Measurements from ENCODE around the gene ZMIZ1.
A peak's percentile ranks its signal among the peaks of the same experiment; 100 is the strongest.

Gene ZMIZ1

DNA sequence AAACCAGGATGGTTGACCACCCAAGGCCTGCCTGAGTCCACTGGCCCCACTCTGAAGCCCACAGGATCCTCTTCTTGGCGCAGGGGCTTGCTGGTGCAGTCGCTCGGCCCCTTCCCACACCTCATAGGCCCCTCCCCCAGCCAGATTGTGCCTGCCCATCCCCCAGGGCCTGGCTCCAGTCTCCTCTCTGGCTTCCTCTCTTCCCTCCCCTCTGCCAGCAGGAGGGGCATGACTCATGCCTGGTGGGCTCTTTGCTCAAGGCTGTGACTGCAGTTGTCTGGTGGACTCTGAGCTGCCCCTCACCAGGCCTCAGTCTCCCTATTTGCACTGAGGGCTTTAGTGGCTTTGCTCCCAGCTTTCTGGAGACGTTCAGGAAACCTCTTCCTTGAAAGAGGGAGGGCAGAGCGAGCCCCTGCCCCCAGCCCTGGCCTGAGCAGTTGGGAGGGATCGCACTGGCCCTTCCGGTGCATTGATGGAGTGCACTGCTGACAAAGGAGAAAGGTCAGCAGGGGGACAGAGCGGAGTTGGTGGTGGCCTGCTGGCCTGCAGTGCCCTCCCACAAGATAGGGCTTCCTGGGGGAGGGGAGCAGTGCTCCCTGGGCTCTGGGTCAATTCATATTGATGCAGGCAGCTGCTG, 60.7 kb downstream of the ZMIZ1 start:
- peak; percentile 80 for DNase-seq
- Histone ChIP-seq H3K36me3 (peaks cover 40% of the 10 kb centered on the region), H3K4me3 (ENCODE audit: low read depth, low read length) (no peak overlapping the region), H3K9me3 (no peaks in the 10 kb centered on the region), H3K4me1 (peaks cover 65% of the 10 kb centered on the region), H3K27me3 (no peaks in the 10 kb centered on the region)
- TF ChIP-seq, protein P1, sequence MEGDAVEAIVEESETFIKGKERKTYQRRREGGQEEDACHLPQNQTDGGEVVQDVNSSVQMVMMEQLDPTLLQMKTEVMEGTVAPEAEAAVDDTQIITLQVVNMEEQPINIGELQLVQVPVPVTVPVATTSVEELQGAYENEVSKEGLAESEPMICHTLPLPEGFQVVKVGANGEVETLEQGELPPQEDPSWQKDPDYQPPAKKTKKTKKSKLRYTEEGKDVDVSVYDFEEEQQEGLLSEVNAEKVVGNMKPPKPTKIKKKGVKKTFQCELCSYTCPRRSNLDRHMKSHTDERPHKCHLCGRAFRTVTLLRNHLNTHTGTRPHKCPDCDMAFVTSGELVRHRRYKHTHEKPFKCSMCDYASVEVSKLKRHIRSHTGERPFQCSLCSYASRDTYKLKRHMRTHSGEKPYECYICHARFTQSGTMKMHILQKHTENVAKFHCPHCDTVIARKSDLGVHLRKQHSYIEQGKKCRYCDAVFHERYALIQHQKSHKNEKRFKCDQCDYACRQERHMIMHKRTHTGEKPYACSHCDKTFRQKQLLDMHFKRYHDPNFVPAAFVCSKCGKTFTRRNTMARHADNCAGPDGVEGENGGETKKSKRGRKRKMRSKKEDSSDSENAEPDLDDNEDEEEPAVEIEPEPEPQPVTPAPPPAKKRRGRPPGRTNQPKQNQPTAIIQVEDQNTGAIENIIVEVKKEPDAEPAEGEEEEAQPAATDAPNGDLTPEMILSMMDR (IDR thresholded peaks at IDR 0.05; ENCODE audit: low read depth, low read length): peak; percentile 37

DNA sequence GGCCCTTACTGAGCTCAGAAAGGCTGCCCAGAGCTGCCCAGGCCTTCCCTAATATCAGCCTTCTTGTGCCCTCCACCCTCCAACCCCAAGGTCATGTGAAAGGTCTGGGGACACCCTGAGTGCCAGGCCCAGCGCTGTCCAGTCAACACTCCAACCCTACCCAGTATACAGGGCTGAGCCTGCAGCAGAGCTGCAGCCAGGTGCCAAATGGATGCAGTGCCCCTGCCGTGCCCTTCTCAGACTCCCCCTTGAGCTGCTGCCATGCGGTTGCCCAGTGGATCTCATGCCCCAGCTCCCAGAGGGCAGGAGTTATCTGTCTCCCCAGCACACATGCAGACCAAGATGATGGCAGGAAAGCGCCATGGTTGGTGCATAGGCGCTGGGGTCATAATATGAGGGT, 61.5 kb downstream of the ZMIZ1 start:
- Histone ChIP-seq H3K36me3 (peaks cover 37% of the 10 kb centered on the region), H3K4me3 (ENCODE audit: low read depth, low read length) (no peak overlapping the region), H3K4me1 (peaks cover 68% of the 10 kb centered on the region), H3K27me3 (no peaks in the 10 kb centered on the region), H3K9me3 (no peaks in the 10 kb centered on the region)
- TF ChIP-seq, protein P1 (IDR thresholded peaks at IDR 0.05; ENCODE audit: low read depth, low read length): no peak
- no peak for DNase-seq

DNA sequence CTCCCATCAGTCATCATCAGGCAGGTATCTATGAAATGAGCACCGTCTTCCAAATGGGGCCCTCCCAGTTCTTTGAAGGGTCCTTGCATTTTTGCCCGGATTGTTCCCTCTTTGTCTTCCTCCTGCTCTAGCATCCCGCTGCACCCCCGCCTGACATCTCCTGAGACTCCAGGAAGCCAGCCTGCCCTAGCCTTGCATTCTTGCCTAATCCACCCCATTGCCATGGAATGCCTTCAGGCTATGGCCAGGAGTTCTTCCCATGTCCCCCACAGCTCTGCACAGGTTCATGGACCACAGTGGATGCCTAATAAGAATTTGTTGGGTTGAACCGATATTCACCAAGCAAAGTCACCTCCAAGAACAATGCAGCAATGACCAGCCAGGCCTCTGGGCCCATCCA, 62.1 kb downstream of the ZMIZ1 start:
- Histone ChIP-seq H3K36me3 (peaks cover 35% of the 10 kb centered on the region), H3K27me3 (no peaks in the 10 kb centered on the region), H3K4me1 (peaks cover 74% of the 10 kb centered on the region), H3K9me3 (no peaks in the 10 kb centered on the region), H3K4me3 (ENCODE audit: low read depth, low read length) (no peak overlapping the region)
- no peak for DNase-seq
- TF ChIP-seq, protein P1 (IDR thresholded peaks at IDR 0.05; ENCODE audit: low read depth, low read length): no peak

DNA sequence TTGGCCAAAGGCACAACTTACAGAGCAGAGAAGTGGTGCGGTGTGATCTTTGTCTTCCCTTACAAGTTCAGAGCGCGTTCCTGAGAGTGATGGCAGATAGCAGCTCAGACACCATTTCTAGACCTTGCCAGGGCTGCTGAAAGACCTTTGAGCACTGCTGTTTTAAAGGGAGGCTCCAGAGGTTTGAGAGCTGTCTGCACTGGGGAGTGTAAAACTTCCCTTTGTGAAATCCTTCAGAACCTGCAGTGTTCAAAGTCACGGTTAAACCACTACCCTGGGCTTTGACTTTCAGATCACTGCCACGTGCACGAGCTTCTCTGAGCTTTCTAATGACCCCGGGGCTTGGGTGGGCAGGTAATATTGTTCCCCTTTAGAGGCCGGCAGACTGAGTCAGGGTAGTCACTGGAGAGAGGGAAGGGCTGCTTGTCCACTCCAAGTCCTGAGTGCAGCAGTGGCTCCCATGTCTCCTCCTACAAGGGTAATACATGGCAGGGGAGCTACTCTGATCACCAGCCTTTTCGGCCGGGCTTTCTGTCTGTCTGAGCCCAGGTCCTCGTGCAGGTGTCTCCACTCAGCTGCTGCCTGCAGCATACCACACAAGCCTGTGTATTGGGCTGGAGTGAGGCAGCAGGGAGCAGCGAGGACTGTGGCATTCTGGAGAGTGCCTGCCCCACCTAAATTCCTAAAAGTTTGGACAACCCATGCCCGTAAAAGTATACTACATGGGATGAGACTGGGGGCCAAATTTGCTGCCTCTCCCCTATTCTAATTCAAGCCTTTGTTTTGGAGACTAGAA, 63.3 kb downstream of the ZMIZ1 start:
- DNase-seq: no peak
- no peaks in the 10 kb centered on the region for H3K27me3 ChIP-seq
- H3K36me3 ChIP-seq: peaks cover 34% of the 10 kb centered on the region
- H3K9me3 ChIP-seq: no peaks in the 10 kb centered on the region
- H3K4me1 ChIP-seq: peaks cover 79% of the 10 kb centered on the region
- H3K4me3 ChIP-seq (ENCODE audit: low read depth, low read length): no peak overlapping the region
- TF ChIP-seq, protein P1 (IDR thresholded peaks at IDR 0.05; ENCODE audit: low read depth, low read length): no peak

DNA sequence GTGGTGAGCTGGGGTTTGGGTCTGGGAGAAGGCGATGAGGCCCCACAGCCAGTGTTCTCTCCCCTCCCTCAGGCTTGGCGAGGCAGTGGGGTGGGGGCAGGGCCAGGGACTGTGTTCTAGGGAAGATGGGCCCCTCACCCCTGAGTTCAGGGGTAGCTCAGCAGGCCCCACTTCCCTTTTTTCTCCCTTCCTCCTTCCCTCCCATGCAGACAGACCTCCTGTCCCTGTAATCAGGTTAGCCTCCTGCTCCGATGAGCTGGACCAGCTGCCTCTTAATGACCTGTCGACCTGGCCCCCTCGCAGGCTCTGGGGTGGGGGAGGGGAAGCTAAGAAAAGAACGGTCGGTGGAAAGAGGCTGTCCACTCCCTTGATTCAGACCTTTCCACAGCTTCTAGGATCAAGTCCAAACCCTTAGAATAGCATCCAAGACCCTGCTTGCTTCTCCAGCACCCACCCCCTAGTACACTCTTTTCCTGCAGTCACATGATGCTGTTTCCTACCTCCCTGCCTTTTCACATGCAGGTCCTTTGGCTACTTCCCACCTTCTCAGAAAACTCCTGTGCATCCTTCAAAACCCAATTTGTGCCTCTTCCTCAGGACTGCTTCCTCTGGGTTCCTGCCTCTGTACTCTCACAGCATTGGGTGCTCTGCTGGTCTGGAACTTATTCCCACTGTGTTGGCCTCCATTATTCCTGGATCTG, 64.1 kb downstream of the ZMIZ1 start:
- DNase-seq: peak; percentile 64
- Histone ChIP-seq H3K4me3 (ENCODE audit: low read depth, low read length) (no peak overlapping the region), H3K4me1 (peaks cover 76% of the 10 kb centered on the region), H3K27me3 (no peaks in the 10 kb centered on the region), H3K9me3 (no peaks in the 10 kb centered on the region), H3K36me3 (peaks cover 34% of the 10 kb centered on the region)
- TF ChIP-seq, protein P1 (IDR thresholded peaks at IDR 0.05; ENCODE audit: low read depth, low read length): no peak
